Measurements from ENCODE around the gene MAP1LC3A.

Gene MAP1LC3A

GRCh38 chr20:34552569-34552968 is 5.9 kb upstream of the MAP1LC3A start:
- no peak for DNase-seq

GRCh38 chr20:34553366-34553867 is 5.1 kb upstream of the MAP1LC3A start:
- no peak for DNase-seq

- DNase-seq = no peak
Observed at GRCh38 chr20:34557936-34558319, 590 bp upstream of the MAP1LC3A start.

GRCh38 chr20:34559311-34560140 is 1.0 kb downstream of the MAP1LC3A start:
- DNase-seq = no peak

- DNase-seq = no peak
Observed at GRCh38 chr20:34560141-34560523, 1.6 kb downstream of the MAP1LC3A start.

- DNase-seq = no peak
Observed at GRCh38 chr20:34560614-34561013, 2.1 kb downstream of the MAP1LC3A start.

- no peak for DNase-seq
Observed at GRCh38 chr20:34561661-34562060, 3.1 kb downstream of the MAP1LC3A start.

- DNase-seq = no peak
Observed at GRCh38 chr20:34562641-34563040, 4.1 kb downstream of the MAP1LC3A start.

- DNase-seq = no peak
Observed at GRCh38 chr20:34564833-34565232, 6.3 kb downstream of the MAP1LC3A start.

GRCh38 chr20:34566978-34567891 is 8.7 kb downstream of the MAP1LC3A start:
- DNase-seq = no peak

GRCh38 chr20:34567892-34568865 is 9.7 kb downstream of the MAP1LC3A start:
- no peak for DNase-seq

GRCh38 chr20:34569598-34569997 is 11.1 kb downstream of the MAP1LC3A start:
- no peak for DNase-seq

GRCh38 chr20:34570859-34571306 is 12.4 kb downstream of the MAP1LC3A start:
- no peak for DNase-seq

GRCh38 chr20:34571753-34572152 is 13.2 kb downstream of the MAP1LC3A start:
- DNase-seq = no peak

GRCh38 chr20:34573541-34574300 is 15.2 kb downstream of the MAP1LC3A start:
- no peak for DNase-seq

GRCh38 chr20:34574426-34574825 is 15.9 kb downstream of the MAP1LC3A start:
- no peak for DNase-seq

- no peak for DNase-seq
Observed at GRCh38 chr20:34574861-34575260, 16.3 kb downstream of the MAP1LC3A start.

GRCh38 chr20:34575271-34575670 is 16.8 kb downstream of the MAP1LC3A start:
- no peak for DNase-seq

GRCh38 chr20:34575756-34576155 is 17.2 kb downstream of the MAP1LC3A start:
- DNase-seq = no peak

GRCh38 chr20:34577061-34577460 is 18.5 kb downstream of the MAP1LC3A start:
- no peak for DNase-seq

- no peak for DNase-seq
Observed at GRCh38 chr20:34578025-34578424, 19.5 kb downstream of the MAP1LC3A start.

- no peak for DNase-seq
Observed at GRCh38 chr20:34578521-34578920, 20.0 kb downstream of the MAP1LC3A start.
